Endothelial cell of umbilical vein (primary cell): Measurements from ENCODE around the gene UGGT2. TPM values are rescaled to one million over a fixed set of nuclear protein-coding genes. Genes with fewer than 3 reads are reported as not detected.

Experiments used
- BruUV-seq: library from RNA; stranded (reverse); fragments of 400-500 nt; replicated peaks from 2 replicates; lab custom pipeline; 2021; lab: Mats Ljungman, UMichigan
- CTCF ChIA-PET: fragments of 300-600, 350-600 bp; sonication (Branson Sonifier 250); formaldehyde crosslinking; loops from one replicate; lab custom pipeline; 2021; ENCODE audit warnings: antibody characterized with exemption, inconsistent platforms; lab: Charles Lee
- POLR2A ChIA-PET: fragments of 300-600, 350-600 bp; sonication (Branson Sonifier 250); formaldehyde crosslinking; loops from one replicate; lab custom pipeline; 2021; ENCODE audit warnings: antibody characterized with exemption, inconsistent platforms; lab: Charles Lee
- DNase-seq: peaks from one replicate; pipeline ENCODE4 v3.0.0-alpha.2; 2011; ENCODE audit warnings: low read depth, low spot score
- FAIRE-seq: peaks from 2 replicates; lab custom pipeline; 2011; peaks lifted over from hg19 to GRCh38; lab: Jason Lieb, UNC
- H2AFZ ChIP-seq: 2 replicates; pipeline ENCODE4 v1.6.0; 2012; ENCODE audit warnings: low read depth, low read length, control low read depth, inconsistent platforms
- H3K27ac ChIP-seq: 2 replicates; pipeline ENCODE4 v1.5.1; 2011; ENCODE audit warnings: low read depth, mild to moderate bottlenecking, control low read depth, low read length, moderate library complexity; ENCODE audit not compliant: insufficient read depth
- H3K27me3 ChIP-seq, 2 experiments: 2 replicates each; pipeline versions ENCODE4 v1.6.0 to v1.6.1; 2011; ENCODE audit warnings: low read length in 2 of 2, mixed read lengths in 1 of 2; ENCODE audit not compliant: control insufficient read depth in 2 of 2, insufficient read depth in 2 of 2
- H3K36me3 ChIP-seq, 2 experiments: 2 replicates in 1 of 2; 3 replicates in 1 of 2; pipeline ENCODE4 v1.5.1; 2011; ENCODE audit warnings: low read length in 2 of 2, mild to moderate bottlenecking in 1 of 2, moderate library complexity in 1 of 2; ENCODE audit not compliant: control insufficient read depth in 2 of 2, insufficient read depth in 2 of 2; ENCODE audit errors: extremely low read depth in 1 of 2
- H3K4me1 ChIP-seq: 3 replicates; pipeline ENCODE4 v1.5.1; 2011; ENCODE audit warnings: mild to moderate bottlenecking, low read length; ENCODE audit not compliant: control insufficient read depth, insufficient read depth; ENCODE audit errors: extremely low read depth
- H3K4me2 ChIP-seq: 2 replicates; pipeline ENCODE4 v1.6.1; 2011; ENCODE audit warnings: low read length, control low read depth, mixed read lengths; ENCODE audit not compliant: insufficient read depth
- H3K4me3 ChIP-seq, 3 experiments: fragments of 200-600 bp in 1 of 3; sonication (generic), shearing (Covaris generic) in 1 of 3; replicated peaks in 1 of 3; 2 replicates each; pipeline ENCODE4 v1.5.1; 2011 to 2016; ENCODE audit warnings: control low read depth in 3 of 3, low read length in 3 of 3, mild to moderate bottlenecking in 2 of 3, inconsistent platforms in 1 of 3, low read depth in 1 of 3, moderate library complexity in 1 of 3; ENCODE audit not compliant: insufficient read depth in 1 of 3
- H3K79me2 ChIP-seq: 2 replicates; pipeline ENCODE4 v1.6.0; 2012; ENCODE audit warnings: low read length, inconsistent platforms; ENCODE audit not compliant: control insufficient read depth, insufficient read depth
- H3K9ac ChIP-seq: replicated peaks from 2 replicates; pipeline ENCODE3; 2011; ENCODE audit warnings: low read length, control low read depth; ENCODE audit not compliant: insufficient read depth; ENCODE audit errors: extremely low read depth
- H3K9me1 ChIP-seq: replicated peaks from 3 replicates; pipeline ENCODE4 v1.6.0; 2011; ENCODE audit warnings: mild to moderate bottlenecking, low read length; ENCODE audit not compliant: control insufficient read depth, insufficient read depth; ENCODE audit errors: extremely low read depth
- H3K9me3 ChIP-seq: replicated peaks from 2 replicates; pipeline ENCODE4 v1.5.1; 2012; ENCODE audit warnings: low read length, inconsistent platforms; ENCODE audit not compliant: control insufficient read depth, insufficient read depth
- H4K20me1 ChIP-seq: replicated peaks from 2 replicates; pipeline ENCODE3; 2011; ENCODE audit warnings: mild to moderate bottlenecking, low read length; ENCODE audit not compliant: control insufficient read depth, insufficient read depth; ENCODE audit errors: extremely low read depth
- CTCF ChIP-seq, 2 donors: IDR thresholded peaks; 1 replicate in 1 of 2; 2 replicates in 1 of 2; pipeline ENCODE4 v1.5.1; 2011; ENCODE audit warnings: low read length in 2 of 2, mild to moderate bottlenecking in 2 of 2, moderate library complexity in 2 of 2, control low read depth in 1 of 2, inconsistent platforms in 1 of 2, low read depth in 1 of 2; ENCODE audit not compliant: insufficient read depth in 1 of 2; ENCODE audit errors: extremely low read depth in 1 of 2
- EZH2 ChIP-seq: IDR thresholded peaks from 2 replicates; pipeline ENCODE4 v1.6.1; 2012; ENCODE audit warnings: borderline replicate concordance, low read depth, mild to moderate bottlenecking, moderate library complexity, low read length, inconsistent platforms; ENCODE audit not compliant: severe bottlenecking
- FOS ChIP-seq: IDR thresholded peaks from 2 replicates; pipeline ENCODE4 v1.6.1; 2011; ENCODE audit warnings: mild to moderate bottlenecking, low read length, moderate library complexity, borderline replicate concordance; ENCODE audit not compliant: insufficient read depth
- GATA2 ChIP-seq: IDR thresholded peaks from 2 replicates; pipeline ENCODE4 v1.7.0; 2011; ENCODE audit warnings: low read depth, mild to moderate bottlenecking, moderate library complexity, mixed read lengths, low read length; ENCODE audit not compliant: insufficient read length, insufficient read depth
- JUN ChIP-seq: IDR thresholded peaks from 2 replicates; pipeline ENCODE4 v1.6.1; 2011; ENCODE audit warnings: borderline replicate concordance, low read depth; ENCODE audit not compliant: insufficient read length, insufficient read depth
- MYC ChIP-seq: IDR thresholded peaks from one replicate; pipeline ENCODE4 v1.6.1; 2011; ENCODE audit warnings: mild to moderate bottlenecking, low read depth, low read length
- POLR2A ChIP-seq: IDR thresholded peaks from 2 replicates; pipeline ENCODE4 v1.6.1; 2012; ENCODE audit warnings: low read depth, mild to moderate bottlenecking, control low read depth, low read length
- POLR2AphosphoS5 ChIP-seq: IDR thresholded peaks from 2 replicates; pipeline ENCODE4 v1.6.1; 2012; ENCODE audit warnings: low read depth, mild to moderate bottlenecking, control low read depth, low read length, moderate library complexity; ENCODE audit not compliant: insufficient read depth
- dilution Hi-C: fragments of 300-500 bp; cut with MboI; formaldehyde crosslinking; loops from one replicate; pipeline ENCODE4 v1.15.0; 2019; ENCODE audit warnings: low sequenced_read_pairs; ENCODE audit not compliant: extremely low pct_ligation_motif_present
- intact Hi-C: fragments of 100-400 bp; cut with micrococcal nuclease; formaldehyde crosslinking; loops from one replicate; pipeline ENCODE4 v1.10.0; 2022
- polyA plus RNA-seq, 4 experiments: library from polyadenylated mRNA; depleted of rRNA in 3 of 4; stranded (reverse) in 3 of 4; unstranded in 1 of 4; fragments of >200 nt; gene quantifications; 2 replicates each; pipeline versions ENCODE4 v1.2.1 to v1.2.3, GENCODE V29; 2011 to 2012; ENCODE audit warnings: missing spikeins in 1 of 4
- total RNA-seq: library from RNA; stranded (reverse); gene quantifications from 2 replicates; pipeline ENCODE4 v1.2.3, GENCODE V29; 2021
- TF ChIP-seq, protein P1 (sequence below): IDR thresholded peaks from 2 replicates; pipeline ENCODE4 v1.6.1; 2011; ENCODE audit not compliant: insufficient read depth, insufficient read length

UGGT2 gene
- total and polyA plus RNA-seq, 2 donors (not counting 3 experiments of a cell fraction or from before 2014, with no cell fraction given) = 4.6 to 25.1 TPM

- H3K9me1 ChIP-seq = no peaks in the 10 kb centered on the region
- no peaks in the 10 kb centered on the region for H3K36me3 ChIP-seq
- ChIA-PET CTCF (interaction anchor here (3.1 kb wide), 1 partner anchor 12 kb away, joined by 16 read pairs; no protein-coding TSS in a partner anchor), POLR2A (no interaction called here)
- no TSS peak for BruUV-seq
- intact Hi-C loops (no loop called here), dilution Hi-C loops (no loop called here)
- H3K4me3 ChIP-seq = no peak overlapping the region
- H3K9ac ChIP-seq = no peak overlapping the region
- H4K20me1 ChIP-seq = no peaks in the 10 kb centered on the region
- no peaks in the 10 kb centered on the region for H3K9me3 ChIP-seq
- no peak overlapping the region for H2AFZ ChIP-seq
- DNase-seq (no peak), FAIRE-seq (no peak)
- H3K79me2 ChIP-seq = peaks cover 24% of the 10 kb centered on the region
- TF ChIP-seq JUN (no peak), EZH2 (no peak), MYC (no peak), FOS (no peak), POLR2A (no peak), POLR2AphosphoS5 (no peak), GATA2 (no peak)
- TF ChIP-seq, protein P1, sequence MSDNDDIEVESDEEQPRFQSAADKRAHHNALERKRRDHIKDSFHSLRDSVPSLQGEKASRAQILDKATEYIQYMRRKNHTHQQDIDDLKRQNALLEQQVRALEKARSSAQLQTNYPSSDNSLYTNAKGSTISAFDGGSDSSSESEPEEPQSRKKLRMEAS = no peak
- no peak overlapping the region for H3K4me2 ChIP-seq
- no peaks in the 10 kb centered on the region for H3K4me1 ChIP-seq
- no peak overlapping the region for H3K27ac ChIP-seq
- no peaks in the 10 kb centered on the region for H3K27me3 ChIP-seq
These were observed 20.5 kb downstream of the UGGT2 start for GRCh38 chr13:96032717-96033116.

GRCh38 chr13:96029002-96029401, 24.2 kb downstream of the UGGT2 start:
- Histone ChIP-seq H3K4me1 (peaks cover 20% of the 10 kb centered on the region), H3K9me1 (no peaks in the 10 kb centered on the region), H3K27me3 (no peaks in the 10 kb centered on the region), H3K36me3 (no peaks in the 10 kb centered on the region), H3K9me3 (no peaks in the 10 kb centered on the region), H3K79me2 (peaks cover 5% of the 10 kb centered on the region), H3K4me3 (no peak overlapping the region), H2AFZ (no peak overlapping the region), H3K4me2 (no peak overlapping the region), H3K9ac (no peak overlapping the region), H4K20me1 (no peaks in the 10 kb centered on the region), H3K27ac (no peak overlapping the region)
- dilution Hi-C loops (no loop called here), intact Hi-C loops (loop anchor here (5.0 kb wide), 1 partner anchor 63 kb away; the partner anchor contains the start of gene HS6ST3)
- ChIA-PET CTCF (interaction anchor here (2.0 kb wide), 1 partner anchor 9 kb away, joined by 11 read pairs; no protein-coding TSS in a partner anchor), POLR2A (no interaction called here)
- FAIRE-seq (no peak), DNase-seq (no peak)
- no TSS peak for BruUV-seq
- TF ChIP-seq MYC (no peak), EZH2 (no peak), JUN (no peak), GATA2 (no peak), FOS (no peak), CTCF (IDR thresholded peaks at IDR 0.05; ENCODE audit: extremely low read depth in 1 of 2, insufficient read depth in 1 of 2, low read depth in 1 of 2, low read length in 2 of 2) (no peak), POLR2AphosphoS5 (no peak), POLR2A (no peak)
- TF ChIP-seq, protein P1 = no peak
